ENCODE data around the gene MACO1.
"Not testable (repeated sequence)": the region's sequence is repeated elsewhere in the genome, so short reads cannot be mapped to it uniquely, and the experiment has no call there.

Gene MACO1

DNA sequence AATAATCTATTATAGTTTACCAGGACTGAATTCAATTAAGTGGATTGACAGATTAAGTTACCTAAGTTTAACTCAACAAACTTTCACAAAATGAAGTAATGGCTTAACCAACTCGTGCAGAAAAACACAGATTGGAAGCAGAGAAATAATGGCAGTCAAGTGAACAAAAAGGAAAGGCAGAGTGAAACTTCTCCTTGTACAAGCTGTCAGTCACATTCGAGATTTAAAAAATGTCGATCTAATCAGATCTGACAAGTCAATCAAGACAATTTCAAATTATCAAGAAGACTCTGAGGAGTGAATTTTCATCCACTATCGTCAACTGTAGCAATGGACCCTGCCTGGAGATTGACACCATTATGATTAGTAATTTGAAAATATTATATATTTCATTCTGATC lies 13.4 kb upstream of the MACO1 start:
- not testable (repeated sequence) for H3K4me3 ChIP-seq (ENCODE audit: low read depth, low read length)

DNA sequence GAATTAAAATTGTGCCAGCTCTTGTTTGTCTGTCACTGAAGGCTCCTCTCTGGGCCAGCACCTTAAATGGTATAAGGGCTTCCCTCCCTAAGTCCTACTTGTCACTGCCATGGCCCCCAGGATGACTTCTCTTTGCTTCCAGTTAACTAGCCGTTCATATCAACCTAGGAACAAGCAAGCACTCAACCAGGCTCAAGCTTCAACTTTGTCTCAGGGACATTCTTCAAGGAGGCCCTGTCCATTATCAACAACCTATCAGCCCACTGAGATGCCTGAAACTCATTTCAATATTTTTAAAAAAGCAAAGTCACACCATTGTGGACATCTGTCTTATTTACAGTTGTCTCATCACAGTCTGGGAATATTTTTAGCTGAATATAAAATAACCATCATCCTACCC lies 11.4 kb upstream of the MACO1 start:
- H3K4me3 ChIP-seq (ENCODE audit: low read depth, low read length), result not testable (repeated sequence)

DNA sequence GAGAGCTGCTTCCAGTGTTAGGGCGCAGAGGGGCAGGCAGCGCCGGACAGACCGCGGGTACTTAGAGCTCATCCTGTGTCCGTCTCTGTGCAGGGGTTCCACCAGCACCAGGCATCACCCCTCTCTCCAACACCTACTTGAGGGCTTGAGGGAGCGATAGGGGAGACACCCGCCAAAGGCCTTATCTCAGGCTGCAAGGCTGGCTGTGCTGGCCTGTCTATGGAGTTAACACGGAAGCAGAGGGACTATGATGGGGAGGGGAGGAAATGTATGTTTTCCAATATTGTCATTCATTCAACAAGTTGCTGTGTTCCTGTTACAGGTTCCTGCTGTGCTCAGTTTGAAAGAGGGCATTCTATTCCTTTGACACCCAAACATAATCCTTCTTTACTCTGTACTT lies 10.0 kb upstream of the MACO1 start, which contains the start of gene RHCE:
RHCE (minus strand) TSS at position 111 of the 400 bp plus-strand sequence; CDS start at position 72, 39 bp downstream.
- not testable (repeated sequence) for H3K4me3 ChIP-seq (ENCODE audit: low read depth, low read length)

DNA sequence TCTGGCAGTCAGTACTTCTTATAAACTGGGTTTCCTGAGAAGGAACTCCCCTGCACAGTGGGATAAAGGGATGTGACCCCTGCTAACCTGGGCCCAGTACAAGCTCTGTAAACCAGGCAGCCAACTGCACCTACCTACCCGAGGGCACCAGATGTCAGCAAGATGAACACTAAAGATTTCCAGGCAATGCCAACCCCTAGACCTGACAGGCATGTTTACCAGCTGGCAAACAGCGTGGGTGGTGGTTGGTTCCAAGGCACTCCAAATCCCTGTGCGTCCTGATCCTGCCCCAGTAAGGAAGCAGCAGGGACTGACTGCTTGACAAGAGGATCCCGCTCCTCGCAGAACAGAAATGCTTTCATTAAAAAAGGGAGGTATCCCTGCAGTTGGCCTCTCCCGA lies 7.5 kb upstream of the MACO1 start:
- H3K4me3 ChIP-seq (ENCODE audit: low read depth, low read length), result not testable (repeated sequence)

DNA sequence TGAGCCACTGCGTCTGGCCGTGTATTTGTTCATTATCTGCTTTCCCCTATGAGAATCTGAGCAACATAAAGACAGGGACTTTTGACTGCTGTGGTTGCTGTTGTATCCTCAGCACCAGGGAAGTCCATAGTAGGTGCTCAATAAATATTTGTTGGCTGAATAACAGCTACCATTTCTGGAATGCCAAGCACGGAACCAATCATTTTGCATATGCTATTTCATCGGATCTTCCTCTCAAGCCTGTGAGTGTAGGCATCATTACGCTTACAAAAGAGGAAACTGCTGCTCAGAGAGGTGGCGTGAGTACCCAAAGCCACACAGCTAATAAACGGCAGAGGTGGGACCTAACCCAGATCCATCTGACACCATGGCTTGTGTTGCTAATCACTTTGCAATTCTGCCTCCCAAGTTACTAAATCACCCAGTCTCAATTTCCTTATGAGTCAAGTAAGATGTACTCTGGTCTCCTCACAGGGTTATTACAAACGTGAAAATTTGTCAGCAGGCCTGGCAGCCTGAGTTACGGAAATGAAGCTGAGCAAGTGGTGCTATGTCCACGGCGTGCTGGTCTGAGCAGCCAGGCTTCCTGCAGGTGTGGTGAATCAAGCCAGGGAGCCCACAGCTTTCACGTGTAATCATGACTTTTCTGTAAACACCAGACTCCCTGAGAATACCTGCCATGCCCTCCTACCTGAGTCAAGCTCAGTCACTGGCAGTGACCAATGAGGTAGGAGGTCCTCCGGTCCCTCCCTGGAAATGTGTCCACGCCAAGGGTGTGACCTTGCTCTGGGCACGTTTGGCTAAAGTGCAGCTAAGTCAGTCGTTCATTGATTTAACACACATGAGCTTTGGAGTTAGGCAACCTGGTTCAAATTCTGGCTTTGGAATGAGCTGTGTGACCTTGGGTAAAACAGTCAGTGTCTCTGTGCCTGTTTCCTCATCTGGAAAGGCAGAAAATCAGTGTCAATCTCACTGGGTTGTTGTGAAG lies 5.3 kb upstream of the MACO1 start:
- TF ChIP-seq, protein P1, sequence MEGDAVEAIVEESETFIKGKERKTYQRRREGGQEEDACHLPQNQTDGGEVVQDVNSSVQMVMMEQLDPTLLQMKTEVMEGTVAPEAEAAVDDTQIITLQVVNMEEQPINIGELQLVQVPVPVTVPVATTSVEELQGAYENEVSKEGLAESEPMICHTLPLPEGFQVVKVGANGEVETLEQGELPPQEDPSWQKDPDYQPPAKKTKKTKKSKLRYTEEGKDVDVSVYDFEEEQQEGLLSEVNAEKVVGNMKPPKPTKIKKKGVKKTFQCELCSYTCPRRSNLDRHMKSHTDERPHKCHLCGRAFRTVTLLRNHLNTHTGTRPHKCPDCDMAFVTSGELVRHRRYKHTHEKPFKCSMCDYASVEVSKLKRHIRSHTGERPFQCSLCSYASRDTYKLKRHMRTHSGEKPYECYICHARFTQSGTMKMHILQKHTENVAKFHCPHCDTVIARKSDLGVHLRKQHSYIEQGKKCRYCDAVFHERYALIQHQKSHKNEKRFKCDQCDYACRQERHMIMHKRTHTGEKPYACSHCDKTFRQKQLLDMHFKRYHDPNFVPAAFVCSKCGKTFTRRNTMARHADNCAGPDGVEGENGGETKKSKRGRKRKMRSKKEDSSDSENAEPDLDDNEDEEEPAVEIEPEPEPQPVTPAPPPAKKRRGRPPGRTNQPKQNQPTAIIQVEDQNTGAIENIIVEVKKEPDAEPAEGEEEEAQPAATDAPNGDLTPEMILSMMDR (IDR thresholded peaks at IDR 0.05; ENCODE audit: borderline replicate concordance, insufficient read depth, low read depth, low read length), result no peak
- no peak overlapping the region for H3K4me3 ChIP-seq (ENCODE audit: low read depth, low read length)

DNA sequence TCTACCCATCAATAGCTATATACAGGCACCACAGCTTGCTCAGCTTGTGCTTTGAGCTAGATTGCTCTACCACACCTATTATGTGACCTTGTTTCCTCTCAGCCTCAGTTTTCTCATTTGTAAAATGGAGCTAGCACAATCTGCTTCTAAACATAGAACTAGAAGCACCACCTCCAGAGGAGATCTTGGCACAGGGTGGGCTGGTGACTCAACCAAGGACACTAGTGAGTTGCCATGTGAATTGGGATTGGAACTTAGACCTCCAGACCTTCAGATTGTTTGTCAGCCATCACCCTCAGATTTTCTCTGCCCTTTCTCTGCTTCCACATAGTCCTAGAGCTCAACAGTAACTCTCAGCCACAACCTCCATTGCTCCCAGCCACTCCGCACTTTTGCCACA lies 3.0 kb upstream of the MACO1 start:
- no peak overlapping the region for H3K4me3 ChIP-seq (ENCODE audit: low read depth, low read length)
- TF ChIP-seq, protein P1 (IDR thresholded peaks at IDR 0.05; ENCODE audit: borderline replicate concordance, insufficient read depth, low read depth, low read length), result no peak

DNA sequence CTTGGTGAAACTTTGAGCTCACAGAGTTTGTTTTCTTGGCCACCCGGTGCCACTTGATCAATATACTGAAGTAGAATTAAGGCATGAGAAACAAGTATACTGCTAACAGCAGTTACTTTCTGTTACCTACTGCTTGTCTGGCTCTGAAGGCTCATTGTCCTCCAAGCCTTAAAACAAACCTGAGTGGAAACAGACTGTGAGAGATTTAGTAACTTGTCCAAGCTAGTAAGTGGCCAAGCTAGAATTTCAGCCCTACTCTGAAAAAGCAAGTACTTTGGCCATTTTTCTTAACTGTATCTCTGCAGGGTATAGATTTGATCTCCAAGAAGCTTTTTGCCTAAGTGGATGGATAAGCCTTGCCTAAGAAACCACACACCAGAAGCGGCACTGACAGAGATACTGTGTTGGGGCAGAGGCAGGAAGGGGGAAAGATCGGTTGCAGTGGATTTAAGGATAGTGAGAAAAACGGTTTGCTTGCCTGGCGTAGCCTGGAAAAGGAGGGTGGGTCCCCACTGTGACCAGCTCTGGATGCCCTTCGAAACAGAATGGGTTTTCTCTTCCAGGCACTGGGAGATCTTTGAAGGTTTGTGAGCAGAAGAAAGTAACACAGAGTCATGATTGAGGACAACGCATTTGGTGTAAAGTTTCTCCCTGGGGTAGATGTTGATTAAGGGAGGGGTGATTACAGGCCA lies 2.1 kb upstream of the MACO1 start:
- H3K4me3 ChIP-seq (ENCODE audit: low read depth, low read length), result no peak overlapping the region
- TF ChIP-seq, protein P1 (IDR thresholded peaks at IDR 0.05; ENCODE audit: borderline replicate concordance, insufficient read depth, low read depth, low read length), result no peak

DNA sequence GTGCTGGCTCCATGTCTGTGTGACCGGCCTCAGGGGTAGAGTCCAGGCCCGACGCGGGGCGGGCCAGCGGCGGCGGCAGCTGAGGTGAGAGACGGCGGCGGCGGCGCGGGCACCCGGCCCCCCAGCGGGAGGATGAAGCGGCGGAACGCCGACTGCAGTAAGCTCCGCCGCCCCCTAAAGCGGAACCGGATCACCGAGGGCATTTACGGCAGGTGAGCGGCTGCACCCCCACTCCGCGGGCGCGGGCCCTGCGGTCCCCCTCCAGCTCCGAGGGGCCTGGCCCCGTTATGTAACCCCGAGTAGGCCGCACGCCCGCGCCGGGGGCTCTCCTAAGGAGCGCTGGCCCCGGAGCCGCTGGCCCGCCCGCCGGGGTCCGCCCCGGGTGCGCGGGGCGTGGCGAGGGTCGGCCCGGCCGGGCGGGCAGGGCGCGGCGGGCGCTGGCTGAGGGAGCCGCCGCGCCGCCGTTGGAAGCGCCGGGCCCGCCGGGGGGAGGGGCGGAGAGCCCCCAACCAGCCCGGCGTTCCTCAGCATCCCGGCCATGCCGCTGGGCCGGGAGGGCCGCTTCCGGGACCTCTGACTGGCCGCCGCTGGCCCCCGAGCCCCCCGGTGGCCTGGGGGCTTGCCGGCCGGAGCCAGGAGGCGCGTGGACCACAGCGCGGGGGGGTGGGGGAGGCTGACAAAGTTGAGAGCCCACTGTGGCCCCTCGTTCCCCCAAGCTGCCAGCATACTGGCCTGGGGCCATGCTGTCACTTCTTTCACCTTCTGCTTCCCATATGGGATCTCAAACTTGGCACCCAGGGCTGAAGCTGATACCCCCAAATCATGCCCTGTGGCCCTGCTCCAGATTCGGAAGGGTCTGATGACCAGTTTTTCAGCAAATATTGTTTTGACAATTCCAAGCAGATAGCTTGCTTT lies 527 bp downstream of the MACO1 start:
- peak overlapping the region; percentile 84 for H3K4me3 ChIP-seq (ENCODE audit: low read depth, low read length)
- TF ChIP-seq, protein P1 (IDR thresholded peaks at IDR 0.05; ENCODE audit: borderline replicate concordance, insufficient read depth, low read depth, low read length), result 0 out of 2 replicates have a peak, but pooled peaks have one; percentile 16
